GM13976 (cell line): ENCODE measurements around the gene SCAMP1.
"Not testable (repeated sequence)": the region's sequence is repeated elsewhere in the genome, so short reads cannot be mapped to it uniquely, and the experiment has no call there.

Source experiments
- DNase-seq: peaks from one replicate; pipeline ENCODE4 v3.0.0; 2012; ENCODE audit warnings: low spot score
- CTCF ChIP-seq: IDR thresholded peaks from 2 replicates; pipeline ENCODE4 v1.5.1; 2012; ENCODE audit warnings: borderline replicate concordance, mild to moderate bottlenecking; ENCODE audit not compliant: insufficient read depth; ENCODE audit errors: extremely low read depth, missing control alignments, control extremely low read depth
- in situ Hi-C: fragments of 300-500 bp; cut with MboI; formaldehyde crosslinking; loops from one replicate; pipeline ENCODE4 v1.12.0; 2022; ENCODE audit warnings: low sequenced_read_pairs, mixed read lengths, inconsistent platforms; ENCODE audit not compliant: unreplicated experiment

The SCAMP1 gene

DNA sequence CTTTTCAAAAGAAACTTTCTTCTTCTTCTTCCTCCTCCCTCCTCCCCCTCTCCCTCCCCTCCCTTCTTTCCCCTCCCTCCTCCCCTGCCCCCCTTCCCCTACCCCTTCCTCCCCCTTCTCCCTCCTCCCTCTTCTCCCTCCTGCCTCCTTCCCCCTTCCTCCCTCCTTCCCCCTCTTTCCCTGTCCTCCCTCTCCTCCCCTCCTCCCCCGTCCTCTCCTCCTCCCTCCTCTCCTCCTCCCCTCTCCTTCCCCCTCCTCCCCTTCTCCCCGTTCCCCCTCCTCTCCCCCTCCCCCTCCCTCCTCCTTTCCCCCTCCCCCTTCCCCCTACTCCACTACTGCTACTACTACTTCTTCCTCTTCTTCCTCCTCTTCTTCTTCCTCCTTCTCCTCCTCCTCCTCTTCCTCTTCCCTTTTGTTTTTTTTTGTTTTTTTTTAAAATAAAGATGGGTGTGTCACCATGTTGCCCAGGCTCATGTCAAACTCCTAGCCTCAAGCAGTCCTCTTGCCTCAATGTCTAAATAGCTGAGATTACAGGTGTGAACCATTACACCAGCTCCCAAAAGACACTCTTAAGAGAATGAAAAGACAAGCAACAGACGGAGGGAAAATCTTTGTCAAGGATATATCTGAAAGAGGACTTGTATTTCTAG is 87.5 kb downstream of the SCAMP1 start:
- in situ Hi-C loops, result no loop called here
- DNase-seq, result no peak
- TF ChIP-seq CTCF, result no peak

DNA sequence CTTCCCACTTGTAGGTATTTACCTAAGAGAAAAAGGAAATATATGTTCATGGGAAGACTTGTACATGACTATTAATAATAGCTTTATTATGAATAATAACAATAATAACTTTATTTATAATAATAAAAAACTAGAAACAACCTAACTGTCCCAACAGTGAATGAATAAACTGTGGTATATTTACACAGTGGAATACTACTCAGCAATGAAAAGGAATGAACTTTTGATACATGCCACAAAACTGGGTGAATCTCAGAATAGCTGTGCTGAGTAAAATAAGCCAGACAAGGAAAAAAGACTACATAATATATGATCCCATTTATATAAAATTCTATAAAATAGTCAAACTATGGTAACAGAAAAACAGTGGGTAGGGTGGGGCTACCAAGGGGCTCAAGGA is 88.7 kb downstream of the SCAMP1 start:
- DNase-seq, result no peak
- no peak for TF ChIP-seq CTCF
- in situ Hi-C loops, result no loop called here

GRCh38 chr5:78457507-78457906 is 97.1 kb downstream of the SCAMP1 start:
- in situ Hi-C loops, DNase-seq: not testable (repeated sequence)

- peak; percentile 29 for DNase-seq
- no peak for TF ChIP-seq CTCF
- in situ Hi-C loops, result no loop called here
Measured at GRCh38 chr5:78458843-78459242, 98.4 kb downstream of the SCAMP1 start.

DNA sequence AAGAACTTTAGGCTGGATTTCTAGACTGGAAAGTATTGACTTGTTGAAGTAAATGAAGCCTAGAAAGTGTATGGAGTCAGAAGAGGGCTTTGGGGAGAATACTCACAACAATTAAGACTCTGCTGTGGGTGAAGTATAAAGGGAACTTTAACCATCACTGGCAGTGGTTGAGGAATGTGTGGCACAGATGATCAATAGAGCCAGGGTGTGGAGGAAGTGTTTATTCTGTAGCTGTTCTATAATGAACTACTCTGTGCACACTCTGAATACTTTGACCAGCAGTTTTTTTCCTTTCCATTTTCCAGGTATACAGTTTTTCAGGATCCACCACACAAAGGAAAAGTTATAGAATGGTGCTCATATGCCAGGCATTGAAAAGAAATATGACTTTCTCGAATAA is 106.7 kb downstream of the SCAMP1 start:
- no peak for DNase-seq
- TF ChIP-seq CTCF, result no peak
- in situ Hi-C loops, result no loop called here

GRCh38 chr5:78467752-78468357 is 107.4 kb downstream of the SCAMP1 start:
- in situ Hi-C loops, result no loop called here
- TF ChIP-seq CTCF, result peak; percentile 59
- peak; percentile 30 for DNase-seq

- no peak for DNase-seq
- in situ Hi-C loops, result no loop called here
- TF ChIP-seq CTCF, result no peak
Measured at GRCh38 chr5:78471896-78472295, 111.5 kb downstream of the SCAMP1 start.
